ENCODE data around the gene XYLT1. TPM values are rescaled to one million over a fixed set of nuclear protein-coding genes. Genes with fewer than 3 reads are reported as not detected.
A peak's percentile ranks its signal among the peaks of the same experiment; 100 is the strongest.

The XYLT1 gene
- polyA plus RNA-seq, 1 donor (not counting 4 experiments of a cell fraction or from before 2014, with no cell fraction given) = 4.4 TPM

GRCh38 chr16:17365591-17366298 lies 105.0 kb downstream of the XYLT1 start:
- Histone ChIP-seq H3K27ac (ENCODE audit: control insufficient read depth, insufficient read depth, low read length) (no peak overlapping the region), H3K4me2 (ENCODE audit: control insufficient read depth, extremely low read depth, insufficient read depth, low read depth, low read length) (no peak overlapping the region), H3K9ac (ENCODE audit: control insufficient read depth, extremely low read depth, insufficient read depth, low read length) (no peak overlapping the region)

GRCh38 chr16:17365211-17365541 lies 105.6 kb downstream of the XYLT1 start:
- no peak overlapping the region for H2AFZ ChIP-seq (ENCODE audit: control insufficient read depth, low read length)
- H4K20me1 ChIP-seq (ENCODE audit: control insufficient read depth, extremely low read depth, insufficient read depth, low read length) = no peaks in the 10 kb centered on the region
- no peaks in the 10 kb centered on the region for H3K9me1 ChIP-seq (ENCODE audit: control insufficient read depth, extremely low read depth, insufficient read depth, low read length)
- H3K27ac ChIP-seq (ENCODE audit: control insufficient read depth, insufficient read depth, low read length) = no peak overlapping the region
- FAIRE-seq = no peak
- peak overlapping the region; percentile 87 for H3K4me2 ChIP-seq (ENCODE audit: control insufficient read depth, extremely low read depth, insufficient read depth, low read depth, low read length)
- H3K9ac ChIP-seq (ENCODE audit: control insufficient read depth, extremely low read depth, insufficient read depth, low read length) = no peak overlapping the region
- dilution Hi-C loops (cut with MboI; ENCODE audit: extremely low pct_ligation_motif_present, low sequenced_read_pairs) = no loop called here
- TF ChIP-seq EZH2 (IDR thresholded peaks at IDR 0.05; ENCODE audit: low read length) (no peak), CTCF (optimal IDR thresholded peaks at IDR 0.05 in 1 of 3, IDR thresholded peaks at IDR 0.05 in 1 of 3, conservative IDR thresholded peaks at IDR 0.05 in 1 of 3; ENCODE audit: extremely low read depth in 1 of 3, insufficient read depth in 2 of 3, low read length in 3 of 3) (no peak)
- no peak for DNase-seq (ENCODE audit: low read depth, low spot score)
- H3K4me3 ChIP-seq (ENCODE audit: control insufficient read depth in 2 of 3, extremely low read depth in 1 of 3, insufficient read depth in 2 of 3, low read depth in 1 of 3, low read length in 3 of 3) = no peak overlapping the region
- no peaks in the 10 kb centered on the region for H3K27me3 ChIP-seq (ENCODE audit: control insufficient read depth, extremely low read depth, insufficient read depth, low read length)
- no peaks in the 10 kb centered on the region for H3K9me3 ChIP-seq (ENCODE audit: control insufficient read depth, low read depth, low read length)
- H3K4me1 ChIP-seq (ENCODE audit: control insufficient read depth, extremely low read depth, insufficient read depth, low read length) = peaks cover 15% of the 10 kb centered on the region
- no peaks in the 10 kb centered on the region for H3K36me3 ChIP-seq (ENCODE audit: control insufficient read depth in 2 of 2, extremely low read depth in 1 of 2, insufficient read depth in 2 of 2, low read length in 2 of 2)
- H3K79me2 ChIP-seq (ENCODE audit: control insufficient read depth, insufficient read depth, low read length) = no peaks in the 10 kb centered on the region

More at GRCh38 chr16:17365591-17366298, 105.0 kb downstream of the XYLT1 start:
- H3K79me2 ChIP-seq (ENCODE audit: control insufficient read depth, insufficient read depth, low read length) = no peaks in the 10 kb centered on the region
- H3K4me1 ChIP-seq (ENCODE audit: control insufficient read depth, extremely low read depth, insufficient read depth, low read length) = peaks cover 14% of the 10 kb centered on the region
- no peaks in the 10 kb centered on the region for H3K27me3 ChIP-seq (ENCODE audit: control insufficient read depth, extremely low read depth, insufficient read depth, low read length)
- H4K20me1 ChIP-seq (ENCODE audit: control insufficient read depth, extremely low read depth, insufficient read depth, low read length) = no peaks in the 10 kb centered on the region
- H3K9me3 ChIP-seq (ENCODE audit: control insufficient read depth, low read depth, low read length) = no peaks in the 10 kb centered on the region
- no peak for FAIRE-seq
- no peak for DNase-seq (ENCODE audit: low read depth, low spot score)
- H3K9me1 ChIP-seq (ENCODE audit: control insufficient read depth, extremely low read depth, insufficient read depth, low read length) = no peaks in the 10 kb centered on the region
- no peaks in the 10 kb centered on the region for H3K36me3 ChIP-seq (ENCODE audit: control insufficient read depth in 2 of 2, extremely low read depth in 1 of 2, insufficient read depth in 2 of 2, low read length in 2 of 2)
- dilution Hi-C loops (cut with MboI; ENCODE audit: extremely low pct_ligation_motif_present, low sequenced_read_pairs) = no loop called here
- H3K4me3 ChIP-seq (ENCODE audit: control insufficient read depth in 2 of 3, extremely low read depth in 1 of 3, insufficient read depth in 2 of 3, low read depth in 1 of 3, low read length in 3 of 3) = no peak overlapping the region
- H2AFZ ChIP-seq (ENCODE audit: control insufficient read depth, low read length) = no peak overlapping the region
- TF ChIP-seq EZH2 (IDR thresholded peaks at IDR 0.05; ENCODE audit: low read length) (no peak), CTCF (optimal IDR thresholded peaks at IDR 0.05 in 1 of 3, IDR thresholded peaks at IDR 0.05 in 1 of 3, conservative IDR thresholded peaks at IDR 0.05 in 1 of 3; ENCODE audit: extremely low read depth in 1 of 3, insufficient read depth in 2 of 3, low read length in 3 of 3) (no peak)
